Measurements from ENCODE around the gene CGB8.
"Not testable (repeated sequence)": the region's sequence is repeated elsewhere in the genome, so short reads cannot be mapped to it uniquely, and the experiment has no call there.

CGB8 gene

GRCh38 chr19:49071860-49072547 lies 23.1 kb upstream of the CGB8 start:
- DNase-seq (no peak), ATAC-seq (no peak)
- no peak overlapping the region for H3K27ac Mint-ChIP-seq
- H3K27me3 Mint-ChIP-seq = peaks cover 92% of the 10 kb centered on the region
- H3K9me3 Mint-ChIP-seq = peaks cover 5 to 16% of the 10 kb centered on the region in 2 donors
- H3K4me3 Mint-ChIP-seq = peak overlapping the region in 1 of 2 donors; percentile 16
- peaks cover 12% of the 10 kb centered on the region for H3K4me1 Mint-ChIP-seq

GRCh38 chr19:49070416-49070815 lies 21.5 kb upstream of the CGB8 start:
- no peak for ATAC-seq
- Mint-ChIP-seq H3K4me3 (no peak overlapping the region), H3K4me1 (peaks cover 12% of the 10 kb centered on the region), H3K9me3 (peaks cover 5 to 16% of the 10 kb centered on the region in 2 donors), H3K27ac (no peak overlapping the region), H3K27me3 (peaks cover 97% of the 10 kb centered on the region)
- no peak for DNase-seq

GRCh38 chr19:49069026-49069425 lies 20.1 kb upstream of the CGB8 start:
- peaks cover 5 to 16% of the 10 kb centered on the region in 2 donors for H3K9me3 Mint-ChIP-seq
- ATAC-seq (no peak), DNase-seq (no peak)
- H3K27ac Mint-ChIP-seq = no peak overlapping the region
- H3K4me1 Mint-ChIP-seq = peaks cover 12% of the 10 kb centered on the region
- H3K4me3 Mint-ChIP-seq = no peak overlapping the region
- peaks cover 93% of the 10 kb centered on the region for H3K27me3 Mint-ChIP-seq

- H3K4me3 Mint-ChIP-seq = no peak overlapping the region
- ATAC-seq (no peak), DNase-seq (no peak)
- H3K9me3 Mint-ChIP-seq = peaks cover 5 to 16% of the 10 kb centered on the region in 2 donors
- no peak overlapping the region for H3K27ac Mint-ChIP-seq
- peaks cover 90% of the 10 kb centered on the region for H3K27me3 Mint-ChIP-seq
- H3K4me1 Mint-ChIP-seq = peaks cover 1% of the 10 kb centered on the region
Measured at GRCh38 chr19:49067554-49067953, 18.6 kb upstream of the CGB8 start.

GRCh38 chr19:49065905-49066512 lies 17.1 kb upstream of the CGB8 start:
- Mint-ChIP-seq H3K4me1 (no peaks in the 10 kb centered on the region), H3K9me3 (peaks cover 5 to 16% of the 10 kb centered on the region in 2 donors), H3K27me3 (peaks cover 87% of the 10 kb centered on the region), H3K27ac (no peak overlapping the region), H3K4me3 (no peak overlapping the region)
- no peak for ATAC-seq
- no peak for DNase-seq

GRCh38 chr19:49064768-49065611 lies 16.1 kb upstream of the CGB8 start, which contains the start of gene NTF4:
Gene NTF4 (minus strand): TSS chr19:49064818. CDS start chr19:49061997, 2,821 bp downstream.
- Mint-ChIP-seq H3K4me1 (no peaks in the 10 kb centered on the region), H3K9me3 (peaks cover 5 to 9% of the 10 kb centered on the region in 2 donors), H3K27ac (no peak within 1 kb of the TSS), H3K27me3 (peaks cover 87% of the 10 kb centered on the region), H3K4me3 (no peak within 1 kb of the TSS)
- ATAC-seq (peak; percentile 32), DNase-seq (no peak)

GRCh38 chr19:49064029-49064629 lies 15.2 kb upstream of the CGB8 start:
- H3K27ac Mint-ChIP-seq = no peak overlapping the region
- H3K4me1 Mint-ChIP-seq = no peaks in the 10 kb centered on the region
- peaks cover 87% of the 10 kb centered on the region for H3K27me3 Mint-ChIP-seq
- peaks cover 0 to under 1% of the 10 kb centered on the region in 2 donors for H3K9me3 Mint-ChIP-seq
- no peak for DNase-seq
- no peak overlapping the region for H3K4me3 Mint-ChIP-seq
- peak; percentile 47 for ATAC-seq

- Mint-ChIP-seq H3K4me3 (no peak overlapping the region), H3K9me3 (no peaks in the 10 kb centered on the region), H3K27me3 (peaks cover 87% of the 10 kb centered on the region), H3K4me1 (peaks cover 19% of the 10 kb centered on the region), H3K27ac (no peak overlapping the region)
- DNase-seq (no peak), ATAC-seq (no peak)
Measured at GRCh38 chr19:49061445-49061844, 12.5 kb upstream of the CGB8 start.

GRCh38 chr19:49061000-49061399 lies 12.1 kb upstream of the CGB8 start:
- no peak overlapping the region for H3K4me3 Mint-ChIP-seq
- ATAC-seq = no peak
- no peaks in the 10 kb centered on the region for H3K9me3 Mint-ChIP-seq
- H3K4me1 Mint-ChIP-seq = peaks cover 23% of the 10 kb centered on the region
- H3K27ac Mint-ChIP-seq = no peak overlapping the region
- DNase-seq = no peak
- H3K27me3 Mint-ChIP-seq = peaks cover 87% of the 10 kb centered on the region

GRCh38 chr19:49059053-49059452 lies 10.1 kb upstream of the CGB8 start:
- Mint-ChIP-seq H3K27ac (no peak overlapping the region), H3K4me1 (peaks cover 25% of the 10 kb centered on the region), H3K27me3 (peaks cover 84% of the 10 kb centered on the region), H3K9me3 (no peaks in the 10 kb centered on the region), H3K4me3 (no peak overlapping the region)
- ATAC-seq = no peak
- DNase-seq = no peak

- ATAC-seq = no peak
- H3K4me1 Mint-ChIP-seq = peaks cover 25% of the 10 kb centered on the region
- no peak overlapping the region for H3K27ac Mint-ChIP-seq
- H3K9me3 Mint-ChIP-seq = no peaks in the 10 kb centered on the region
- DNase-seq = peak in 1 of 2 donors; percentile 33
- H3K27me3 Mint-ChIP-seq = peaks cover 79% of the 10 kb centered on the region
- no peak overlapping the region for H3K4me3 Mint-ChIP-seq
Measured at GRCh38 chr19:49058562-49058961, 9.7 kb upstream of the CGB8 start.

GRCh38 chr19:49057636-49058234 lies 8.8 kb upstream of the CGB8 start, which contains the start of gene CGB7:
Gene CGB7 (minus strand): TSS chr19:49057749. CDS start chr19:49055375, 2,374 bp downstream.
- Mint-ChIP-seq H3K9me3 (no peaks in the 10 kb centered on the region), H3K4me1 (peaks cover 25% of the 10 kb centered on the region), H3K4me3 (peak within 1 kb of the TSS; percentile 78 to 85), H3K27me3 (peaks cover 73% of the 10 kb centered on the region), H3K27ac (no peak within 1 kb of the TSS)
- DNase-seq (peak in 1 of 2 donors; percentile 23), ATAC-seq (no peak)

GRCh38 chr19:49056902-49057596 lies 8.1 kb upstream of the CGB8 start:
- H3K27me3 Mint-ChIP-seq = peaks cover 73% of the 10 kb centered on the region
- ATAC-seq, DNase-seq, H3K9me3 Mint-ChIP-seq, H3K27ac Mint-ChIP-seq: not testable (repeated sequence)
- peak overlapping the region; percentile 78 to 85 for H3K4me3 Mint-ChIP-seq
- peaks cover 25% of the 10 kb centered on the region for H3K4me1 Mint-ChIP-seq

GRCh38 chr19:49056101-49056901 lies 7.4 kb upstream of the CGB8 start:
- peak; percentile 57 to 66 for DNase-seq
- H3K9me3 Mint-ChIP-seq = no peaks in the 10 kb centered on the region
- H3K4me1 Mint-ChIP-seq = peaks cover 25% of the 10 kb centered on the region
- no peak overlapping the region for H3K27ac Mint-ChIP-seq
- H3K27me3 Mint-ChIP-seq = peaks cover 66% of the 10 kb centered on the region
- peak overlapping the region; percentile 78 to 85 for H3K4me3 Mint-ChIP-seq
- peak; percentile 80 for ATAC-seq

All from stimulated activated naive CD8-positive, alpha-beta T cell treated with anti-CD3 and anti-CD28 coated beads, Interleukin-15, amount 100 ng/mL, for 72 hours (primary cell).